ENCODE results near the gene KLK3. TPM values are rescaled to one million over a fixed set of nuclear protein-coding genes. Genes with fewer than 3 reads are reported as not detected.
A peak's percentile ranks its signal among the peaks of the same experiment; 100 is the strongest.

The KLK3 gene
- total RNA-seq, 1 experiment from 2014 or later = not detected

GRCh38 chr19:50899569-50899968 is 44.9 kb downstream of the KLK3 start:
- DNase-seq (ENCODE audit: low read depth, low spot score) (no peak), ATAC-seq (no peak)
- Histone ChIP-seq H3K79me2 (ENCODE audit: insufficient read depth, low read length) (no peaks in the 10 kb centered on the region), H3K27ac (ENCODE audit: low read depth, low read length) (no peak overlapping the region), H3K36me3 (ENCODE audit: control insufficient read depth in 1 of 2, insufficient read depth in 2 of 2, low read length in 2 of 2) (no peaks in the 10 kb centered on the region), H3K27me3 (ENCODE audit: insufficient read depth, low read length) (no peaks in the 10 kb centered on the region), H3K4me3 (replicated peaks in 1 of 2; ENCODE audit: low read depth in 1 of 2, low read length in 2 of 2) (no peak overlapping the region), H3K9me2 (ENCODE audit: insufficient read depth) (no peaks in the 10 kb centered on the region), H3K9me3 (ENCODE audit: control insufficient read depth in 1 of 2, insufficient read depth in 1 of 2, low read depth in 1 of 2, low read length in 2 of 2) (no peaks in the 10 kb centered on the region), H2AFZ (ENCODE audit: low read depth, low read length, poor library complexity, severe bottlenecking) (peak overlapping the region; percentile 44), H3K4me2 (ENCODE audit: low read length) (no peak overlapping the region), H3K4me1 (ENCODE audit: control insufficient read depth in 1 of 2, insufficient read depth in 2 of 2, low read length in 2 of 2) (peaks cover 4 to 15% of the 10 kb centered on the region in 2 experiments; a peak in 3 of 4 replicates), H3K9ac (ENCODE audit: low read length) (no peak overlapping the region), H4K20me1 (ENCODE audit: insufficient read depth) (no peaks in the 10 kb centered on the region)
- CTCF ChIA-PET = no interaction called here
- POLR2A ChIA-PET = no interaction called here
- no peak for TF ChIP-seq ZNF274 (IDR thresholded peaks at IDR 0.05; ENCODE audit: low read depth, low read length)
- TF ChIP-seq CBX3 (IDR thresholded peaks at IDR 0.05; ENCODE audit: low read depth) = no peak
- no peak for TF ChIP-seq TCF7L2 (IDR thresholded peaks at IDR 0.05; ENCODE audit: borderline replicate concordance, extremely low read depth, insufficient read depth, insufficient read length)
- TF ChIP-seq EGR1 (IDR thresholded peaks at IDR 0.05; ENCODE audit: low read depth) = no peak
- no peak for TF ChIP-seq FOSL1 (IDR thresholded peaks at IDR 0.05; ENCODE audit: low read depth)
- TF ChIP-seq YY1 (IDR thresholded peaks at IDR 0.05; ENCODE audit: extremely low read depth, insufficient replicate concordance, low read depth, low read length) = no peak
- RAD21 ChIA-PET (ENCODE audit: low non-redundant PET in 1 of 2, low total read pairs in 2 of 2, uncharacterized antibody in 2 of 2, unreplicated experiment in 2 of 2) = no interaction called here
- no TSS peak for BruUV-seq (replicated peaks)
- intact Hi-C loops (cut with micrococcal nuclease) = no loop called here

- no peaks in the 10 kb centered on the region for H3K9me3 ChIP-seq (ENCODE audit: control insufficient read depth in 1 of 2, insufficient read depth in 1 of 2, low read depth in 1 of 2, low read length in 2 of 2)
- ATAC-seq = no peak
- BruUV-seq (replicated peaks) = no TSS peak
- intact Hi-C loops (cut with micrococcal nuclease) = no loop called here
- ChIA-PET POLR2A (no interaction called here), CTCF (no interaction called here), RAD21 (ENCODE audit: low non-redundant PET in 1 of 2, low total read pairs in 2 of 2, uncharacterized antibody in 2 of 2, unreplicated experiment in 2 of 2) (no interaction called here)
- H3K36me3 ChIP-seq (ENCODE audit: control insufficient read depth in 1 of 2, insufficient read depth in 2 of 2, low read length in 2 of 2) = no peaks in the 10 kb centered on the region
- H3K27me3 ChIP-seq (ENCODE audit: insufficient read depth, low read length) = no peaks in the 10 kb centered on the region
- no peaks in the 10 kb centered on the region for H3K79me2 ChIP-seq (ENCODE audit: insufficient read depth, low read length)
- H3K9me2 ChIP-seq (ENCODE audit: insufficient read depth) = no peaks in the 10 kb centered on the region
- DNase-seq (ENCODE audit: low read depth, low spot score) = no peak
- no peak overlapping the region for H2AFZ ChIP-seq (ENCODE audit: low read depth, low read length, poor library complexity, severe bottlenecking)
- no peaks in the 10 kb centered on the region for H4K20me1 ChIP-seq (ENCODE audit: insufficient read depth)
- H3K4me1 ChIP-seq (ENCODE audit: control insufficient read depth in 1 of 2, insufficient read depth in 2 of 2, low read length in 2 of 2) = peaks cover 0 to 5% of the 10 kb centered on the region in 2 experiments; a peak in 2 of 4 replicates
- H3K27ac ChIP-seq (ENCODE audit: low read depth, low read length) = no peak overlapping the region
- H3K9ac ChIP-seq (ENCODE audit: low read length) = no peak overlapping the region
- TF ChIP-seq MAX (IDR thresholded peaks at IDR 0.05) (no peak), ATF3 (IDR thresholded peaks at IDR 0.05) (no peak)
- no peak overlapping the region for H3K4me3 ChIP-seq (replicated peaks in 1 of 2; ENCODE audit: low read depth in 1 of 2, low read length in 2 of 2)
- no peak overlapping the region for H3K4me2 ChIP-seq (ENCODE audit: low read length)
These were observed 47.9 kb downstream of the KLK3 start for GRCh38 chr19:50902640-50903039.
